NCI-H187 (cell line): ENCODE data around the gene DPP3.
"Not testable (repeated sequence)": the region's sequence is repeated elsewhere in the genome, so short reads cannot be mapped to it uniquely, and the experiment has no call there.

Experiments
- DNase-seq, 2 experiments: peaks; one replicate each; lab custom pipeline; 2025; lab: John Stamatoyannopoulos, UW

DPP3 gene

DNA sequence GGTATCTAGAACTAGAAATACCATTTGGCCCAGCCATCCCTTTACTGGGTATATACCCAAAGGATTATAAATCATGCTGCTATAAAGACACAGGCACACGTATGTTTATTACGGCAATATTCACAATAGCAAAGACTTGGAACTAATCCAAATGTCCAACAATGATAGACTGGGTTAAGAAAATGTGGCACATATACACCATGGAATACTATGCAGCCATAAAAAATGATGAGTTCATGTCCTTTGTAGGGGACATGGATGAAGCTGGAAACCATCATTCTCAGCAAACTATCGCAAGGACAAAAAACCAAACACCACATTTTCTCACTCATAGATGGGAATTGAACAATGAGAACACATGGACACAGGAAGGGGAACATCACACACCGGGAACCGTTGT lies 16.1 kb upstream of the DPP3 start:
- DNase-seq = not testable (repeated sequence)

DNA sequence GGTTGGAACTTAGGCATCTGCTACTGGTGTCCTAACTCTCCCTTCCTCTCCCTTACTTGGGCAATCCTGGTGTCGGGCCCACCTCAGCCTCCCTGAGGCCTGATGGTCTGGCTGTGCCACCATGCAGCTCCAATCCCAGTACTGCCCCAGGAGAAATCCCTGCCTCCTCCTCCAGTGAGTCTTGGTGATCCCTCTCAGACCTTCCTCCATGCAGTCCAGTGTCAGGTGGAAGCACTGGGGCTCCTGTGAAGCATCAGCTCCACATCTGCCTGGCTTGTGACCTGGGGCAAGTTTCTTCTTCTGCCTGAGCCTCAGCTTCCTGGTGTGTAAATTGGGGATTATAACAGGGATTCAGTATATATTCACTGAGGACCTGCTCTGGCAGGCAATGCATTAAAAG lies 15.3 kb upstream of the DPP3 start:
- no peak for DNase-seq

DNA sequence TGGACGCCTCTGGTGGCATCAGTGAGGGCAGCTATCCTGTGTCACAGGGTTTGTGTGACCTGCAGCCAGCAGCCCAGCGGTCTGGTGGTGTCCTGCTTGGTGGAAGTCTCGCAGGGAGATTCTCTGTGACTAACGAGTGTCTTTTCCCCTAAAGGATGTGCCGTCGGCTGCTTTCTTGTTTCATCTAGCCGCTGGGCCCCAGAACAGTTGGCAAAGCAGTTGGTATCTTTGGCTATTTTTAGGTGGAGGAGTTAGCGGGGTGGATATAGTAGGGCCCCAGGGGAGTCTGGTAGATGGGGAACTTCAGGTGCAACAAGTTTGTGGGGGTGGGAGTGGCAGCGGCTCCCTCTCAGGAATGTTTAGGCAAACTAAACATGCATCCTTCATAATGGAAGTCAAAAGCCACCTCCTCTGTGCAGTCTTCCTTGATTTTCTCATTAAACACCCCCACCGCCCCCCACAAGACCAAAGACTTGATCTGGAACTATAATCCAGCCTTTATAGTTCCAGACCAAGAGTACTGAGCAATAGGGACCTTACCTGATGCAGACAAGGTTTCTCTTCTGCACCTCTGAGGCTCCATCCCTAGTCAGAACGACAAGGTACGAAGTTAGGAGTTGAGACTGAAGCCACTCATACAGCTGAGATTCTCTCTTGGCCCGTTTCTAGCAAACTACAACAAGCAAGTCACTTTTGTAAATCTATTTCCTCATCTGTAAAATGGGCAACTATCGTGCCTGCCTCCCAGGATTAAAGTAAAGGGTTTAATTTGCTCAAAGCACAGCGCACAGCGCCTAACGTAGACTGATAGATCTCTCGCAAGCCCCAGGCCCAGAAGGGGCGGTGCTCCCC lies 14.6 kb upstream of the DPP3 start:
- no peak for DNase-seq

DNA sequence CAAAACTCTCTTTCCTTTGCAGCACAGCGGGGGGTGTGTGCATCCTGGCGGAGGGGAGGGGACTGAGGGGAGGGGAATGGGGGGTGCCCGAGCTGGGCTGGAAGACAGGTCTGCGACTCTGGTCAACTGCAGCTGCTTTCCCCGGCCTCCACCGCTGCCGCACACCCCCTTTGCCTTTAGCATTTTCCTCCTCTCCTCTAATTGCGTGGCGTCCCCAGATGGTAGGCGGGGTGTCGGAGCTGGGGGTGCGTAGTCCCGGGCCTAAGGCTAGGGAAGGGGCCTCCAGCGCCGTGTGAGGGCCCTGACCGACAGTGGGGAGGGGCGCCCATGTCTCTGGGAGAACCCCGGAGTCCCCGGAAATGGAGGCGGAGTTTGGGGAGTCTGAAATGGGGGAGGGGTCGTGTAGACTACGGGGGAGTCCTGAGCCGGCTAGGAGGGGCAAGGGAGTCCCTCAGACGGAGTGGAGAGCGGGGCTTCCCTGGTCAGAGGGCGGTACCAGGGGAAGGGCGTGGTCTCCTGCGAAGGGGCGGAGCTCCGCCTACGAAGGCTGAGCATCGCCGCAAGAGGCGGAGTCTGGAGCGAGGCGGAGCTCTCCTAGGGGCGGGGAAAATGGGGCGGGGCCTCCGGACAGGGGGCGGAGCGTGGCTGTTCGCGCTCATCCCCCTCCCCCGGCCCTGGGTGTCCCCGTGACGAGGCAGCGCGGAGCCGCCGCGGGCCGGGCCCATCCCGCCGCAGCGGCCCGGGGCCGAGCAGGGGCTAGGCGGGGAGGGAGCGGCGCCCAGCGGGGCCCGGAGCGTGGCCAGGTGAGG lies 13.8 kb upstream of the DPP3 start, which contains the start of gene PELI3:
TSS of gene PELI3 (plus strand) at position 681 of the 809 bp plus-strand sequence. CDS start 1,224 bp downstream, outside the sequence.
- DNase-seq = peak; percentile 75 to 87

DNA sequence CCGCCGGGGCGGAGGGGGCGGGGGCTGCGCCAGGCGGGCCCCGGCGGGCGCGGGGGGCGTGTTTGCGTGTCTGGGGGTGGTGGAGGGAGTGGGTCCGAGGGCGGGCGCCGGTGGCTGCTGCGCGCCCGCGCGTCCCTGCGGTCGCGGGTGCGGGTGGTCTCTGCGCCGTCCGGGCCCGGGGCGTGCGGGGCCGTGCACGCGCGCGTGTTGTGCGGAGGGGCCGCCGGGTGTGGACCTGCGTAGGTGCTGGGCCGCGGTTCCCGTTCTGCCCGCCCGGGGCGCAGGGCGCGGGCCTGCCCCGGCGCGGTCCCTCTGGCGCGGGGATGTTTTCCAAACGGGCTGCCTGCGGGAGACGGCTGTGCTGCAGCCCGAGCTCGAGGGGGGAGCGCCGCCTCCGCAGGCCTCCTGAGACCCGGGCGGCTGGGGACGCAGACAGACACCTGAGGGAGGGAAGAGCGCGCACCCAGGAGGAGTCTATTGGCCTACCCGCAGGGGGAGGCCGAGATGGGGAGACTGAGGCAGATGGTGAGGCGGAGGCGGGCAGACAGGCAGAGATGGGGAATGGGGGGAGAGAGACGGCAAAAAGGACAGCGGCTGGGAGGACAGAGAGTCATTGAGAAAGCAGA lies 13.1 kb upstream of the DPP3 start:
- no peak for DNase-seq

DNA sequence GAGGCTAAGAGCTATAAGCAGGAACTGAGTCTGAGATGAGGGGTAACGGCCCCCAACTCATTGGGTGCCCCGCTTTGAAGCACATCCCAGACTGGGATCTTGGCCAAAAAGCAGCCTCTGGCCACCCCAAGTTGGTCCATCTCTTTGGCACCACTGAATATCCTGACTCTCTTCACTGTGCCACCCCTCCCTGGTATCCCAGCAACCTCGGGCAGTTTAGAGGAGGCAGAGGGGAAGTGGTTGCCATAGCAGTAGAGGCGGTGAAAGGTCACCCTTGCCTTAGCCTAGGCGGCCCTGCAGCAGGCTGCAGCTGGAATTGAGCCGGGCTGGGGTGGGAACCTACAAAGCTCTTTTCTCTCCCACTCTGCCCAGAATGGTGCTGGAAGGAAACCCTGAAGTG lies 12.5 kb upstream of the DPP3 start:
- no peak for DNase-seq

DNA sequence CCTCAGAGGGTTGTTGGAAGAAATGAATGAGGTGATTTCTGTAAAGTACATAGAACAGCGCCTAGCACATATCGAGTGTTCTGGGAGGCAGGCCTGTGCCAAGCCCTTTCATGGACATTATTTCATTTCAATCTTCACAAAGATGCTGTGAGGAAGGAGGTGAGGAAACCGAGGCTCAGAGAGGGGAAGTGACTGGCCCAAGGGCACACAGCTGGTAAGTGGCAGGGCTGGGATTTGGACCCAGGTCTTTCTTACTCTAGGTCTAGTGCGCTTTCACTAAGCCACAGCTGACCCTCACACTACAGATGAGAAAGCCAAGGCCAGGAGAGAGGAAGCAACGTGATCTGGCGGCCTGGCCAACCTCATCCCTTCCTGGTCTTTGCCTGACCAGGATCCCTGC lies 11.5 kb upstream of the DPP3 start:
- no peak for DNase-seq

DNA sequence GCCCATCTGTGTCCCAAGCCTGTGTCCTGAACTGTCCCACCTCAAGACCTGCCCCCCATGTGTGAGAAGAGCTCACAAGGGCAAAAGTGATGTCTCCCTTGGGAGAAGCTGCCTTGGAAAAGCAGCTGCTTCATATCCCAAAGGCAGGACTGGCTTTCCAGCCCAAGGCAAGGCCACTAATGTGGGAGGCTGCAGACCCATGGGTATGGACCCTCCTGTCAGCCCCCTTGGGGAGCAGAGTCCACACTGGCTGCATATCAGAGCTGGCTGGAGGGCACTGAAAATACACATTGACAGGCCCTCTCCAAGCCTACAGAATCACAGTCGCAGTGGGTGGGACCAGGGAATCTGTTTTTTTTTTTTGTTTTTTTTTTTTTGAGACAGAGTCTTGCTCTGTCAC lies 10.8 kb upstream of the DPP3 start:
- no peak for DNase-seq

DNA sequence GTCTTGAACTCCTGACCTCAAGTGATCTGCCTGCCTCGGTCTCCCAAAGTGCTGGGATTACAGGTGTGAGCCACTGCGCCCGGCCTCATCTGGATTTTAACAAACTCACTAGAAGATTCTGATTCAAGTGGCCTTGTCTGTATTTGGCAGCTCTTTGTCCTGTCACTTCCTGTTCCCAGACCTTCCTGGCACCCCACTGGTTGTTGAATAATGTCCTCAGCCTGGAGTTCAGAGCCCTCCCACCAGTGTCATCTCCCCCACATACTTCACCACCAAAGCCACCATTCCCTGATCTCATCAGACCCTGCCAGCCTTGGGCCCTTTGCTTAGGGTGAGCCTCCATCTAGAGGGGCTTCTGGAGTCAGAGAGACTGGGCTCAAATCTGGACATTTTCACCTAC lies 10.2 kb upstream of the DPP3 start:
- no peak for DNase-seq

DNA sequence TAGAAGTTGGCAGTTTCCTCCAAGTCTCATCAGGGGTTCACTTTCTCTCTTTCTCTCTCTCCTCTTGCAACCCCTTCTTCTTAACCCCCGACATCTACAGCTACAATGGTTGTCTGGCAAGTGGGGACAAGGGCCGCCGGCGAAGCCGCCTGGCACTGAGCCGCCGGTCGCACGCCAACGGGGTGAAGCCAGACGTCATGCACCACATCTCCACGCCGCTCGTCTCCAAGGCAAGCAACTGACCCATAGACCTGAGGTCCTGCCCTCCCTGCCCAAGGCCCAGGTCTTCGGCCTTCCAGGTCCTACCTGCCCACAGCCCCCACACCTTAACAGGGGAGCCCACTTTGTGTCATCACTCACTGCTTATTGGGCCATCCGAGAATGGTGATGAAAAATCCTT lies 9.1 kb upstream of the DPP3 start:
- DNase-seq = no peak

DNA sequence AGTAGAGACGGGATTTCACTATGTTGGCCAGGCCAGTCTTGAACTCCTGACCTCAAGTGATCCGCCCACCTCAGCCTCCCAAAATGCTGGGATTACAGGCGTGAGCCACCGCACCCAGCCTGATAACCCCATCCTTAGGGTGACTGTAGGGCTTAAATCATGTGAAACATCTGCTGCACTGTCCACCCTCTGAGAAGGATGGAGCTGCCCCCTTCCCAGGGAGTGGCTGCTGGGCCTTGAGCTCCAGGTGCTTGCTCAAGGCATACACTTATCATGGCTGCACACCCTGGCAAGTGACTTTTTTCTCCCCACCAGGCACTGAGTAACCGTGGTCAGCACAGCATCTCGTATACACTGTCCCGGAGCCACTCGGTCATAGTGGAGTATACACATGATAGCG lies 8.2 kb upstream of the DPP3 start:
- no peak for DNase-seq

DNA sequence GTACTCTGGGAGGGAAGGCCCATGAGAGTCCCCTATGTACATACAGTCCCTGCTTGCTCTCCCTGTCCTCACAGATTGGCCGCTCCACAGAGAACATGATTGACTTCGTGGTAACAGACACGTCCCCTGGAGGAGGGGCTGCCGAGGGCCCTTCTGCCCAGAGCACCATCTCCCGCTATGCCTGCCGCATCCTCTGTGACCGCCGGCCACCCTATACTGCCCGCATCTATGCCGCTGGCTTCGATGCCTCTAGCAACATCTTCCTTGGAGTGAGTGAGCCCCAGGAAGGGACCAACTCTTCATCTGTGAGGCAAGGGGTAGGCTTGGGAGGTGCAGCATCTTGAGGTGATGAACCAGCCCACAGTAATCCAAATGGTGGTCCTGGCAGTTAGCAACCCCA lies 7.1 kb upstream of the DPP3 start:
- DNase-seq = no peak

DNA sequence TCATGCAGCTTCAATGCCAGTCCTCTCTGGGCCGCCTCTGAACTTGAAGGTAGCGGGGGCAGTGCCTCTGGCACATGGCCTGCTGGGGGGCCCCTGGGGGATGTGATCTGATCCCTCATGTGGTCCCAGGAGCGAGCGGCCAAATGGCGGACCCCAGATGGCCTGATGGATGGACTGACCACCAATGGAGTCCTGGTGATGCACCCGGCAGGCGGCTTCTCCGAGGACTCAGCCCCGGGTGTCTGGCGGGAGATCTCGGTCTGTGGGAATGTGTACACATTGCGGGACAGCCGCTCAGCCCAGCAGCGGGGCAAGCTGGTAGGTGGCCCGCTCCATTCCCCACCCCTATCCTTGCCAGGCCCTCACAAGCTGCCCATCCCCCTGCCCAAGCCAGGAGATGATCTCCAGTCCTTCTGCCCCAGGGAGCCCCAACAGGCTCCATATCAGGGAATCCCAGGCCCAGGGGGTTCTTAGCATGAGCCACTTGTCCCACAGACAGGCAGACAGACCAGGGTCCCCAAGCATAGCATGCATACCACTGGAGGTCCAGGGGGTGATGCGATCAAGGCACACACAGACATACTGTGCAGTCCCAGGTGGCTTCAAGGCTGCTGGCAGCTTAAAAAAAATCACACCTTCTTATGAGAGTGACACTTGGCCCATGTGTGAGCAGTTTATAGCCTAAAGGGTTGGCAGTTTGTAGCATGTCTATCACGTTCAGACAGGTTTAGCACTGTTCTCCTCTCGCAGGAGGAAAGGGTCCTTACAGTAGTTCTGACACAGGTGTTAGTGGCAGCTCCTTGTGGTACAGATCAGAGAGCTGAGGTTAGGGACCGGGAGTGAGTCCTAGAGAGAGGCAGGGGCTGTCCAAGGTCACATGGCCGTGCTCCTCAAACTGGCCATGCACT lies 6.4 kb upstream of the DPP3 start:
- DNase-seq = no peak

DNA sequence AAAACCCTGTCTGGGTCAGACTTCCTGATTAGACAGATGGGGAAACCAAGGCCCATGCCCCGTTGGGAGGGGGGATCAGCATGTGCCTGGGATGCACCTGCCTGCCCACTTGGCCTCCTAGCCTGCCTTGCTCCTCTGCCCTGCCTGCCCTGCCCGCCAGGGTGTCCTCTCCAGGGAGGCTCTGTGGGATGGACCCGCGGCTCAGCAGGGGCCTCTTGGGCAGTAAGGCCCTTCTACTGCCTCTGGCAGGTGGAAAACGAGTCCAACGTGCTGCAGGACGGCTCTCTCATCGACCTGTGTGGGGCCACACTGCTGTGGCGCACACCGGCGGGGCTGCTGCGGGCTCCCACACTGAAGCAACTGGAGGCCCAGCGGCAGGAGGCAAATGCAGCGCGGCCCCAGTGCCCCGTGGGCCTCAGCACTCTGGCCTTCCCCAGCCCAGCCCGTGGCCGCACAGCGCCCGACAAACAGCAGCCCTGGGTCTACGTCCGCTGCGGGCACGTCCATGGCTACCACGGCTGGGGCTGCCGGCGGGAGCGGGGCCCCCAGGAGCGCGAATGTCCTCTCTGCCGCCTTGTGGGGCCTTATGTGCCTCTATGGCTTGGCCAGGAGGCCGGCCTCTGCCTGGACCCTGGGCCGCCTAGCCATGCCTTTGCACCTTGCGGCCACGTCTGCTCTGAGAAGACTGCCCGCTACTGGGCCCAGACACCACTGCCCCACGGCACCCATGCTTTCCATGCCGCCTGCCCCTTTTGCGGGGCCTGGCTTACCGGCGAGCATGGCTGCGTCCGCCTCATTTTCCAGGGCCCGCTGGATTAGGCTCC lies 4.7 kb upstream of the DPP3 start:
- DNase-seq = no peak

DNA sequence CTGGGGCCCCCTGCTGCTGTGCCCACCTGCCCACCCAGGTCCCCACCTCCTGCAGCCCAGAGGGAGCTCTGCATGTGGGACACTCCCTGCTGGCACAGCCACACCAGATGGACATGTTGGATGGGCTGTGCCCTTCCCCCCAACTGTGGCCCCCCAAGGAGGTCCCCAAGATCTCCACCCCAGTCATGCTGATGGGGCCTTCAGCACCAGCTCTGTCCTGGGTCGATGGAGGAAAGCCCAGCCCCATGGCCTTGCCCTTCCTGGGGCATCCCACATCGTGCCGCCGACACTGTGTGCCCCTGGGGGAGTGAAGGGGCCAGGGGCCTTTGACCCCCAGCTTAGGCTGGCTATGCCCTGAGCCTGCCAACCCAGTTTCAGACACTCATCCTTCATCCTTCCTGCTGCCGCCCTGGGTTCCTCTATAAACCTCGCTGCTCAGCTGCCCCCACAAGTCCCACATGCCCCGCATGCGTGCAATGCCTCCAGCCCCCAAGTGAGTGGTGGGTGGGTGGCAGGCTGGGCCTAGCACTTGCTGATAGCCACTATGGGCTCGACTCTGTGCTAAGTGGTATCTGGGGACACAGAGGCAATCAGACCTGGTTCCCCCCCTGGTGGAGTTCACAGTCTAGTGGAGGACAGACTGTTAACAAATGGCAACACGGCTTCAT lies 3.9 kb upstream of the DPP3 start:
- no peak for DNase-seq

DNA sequence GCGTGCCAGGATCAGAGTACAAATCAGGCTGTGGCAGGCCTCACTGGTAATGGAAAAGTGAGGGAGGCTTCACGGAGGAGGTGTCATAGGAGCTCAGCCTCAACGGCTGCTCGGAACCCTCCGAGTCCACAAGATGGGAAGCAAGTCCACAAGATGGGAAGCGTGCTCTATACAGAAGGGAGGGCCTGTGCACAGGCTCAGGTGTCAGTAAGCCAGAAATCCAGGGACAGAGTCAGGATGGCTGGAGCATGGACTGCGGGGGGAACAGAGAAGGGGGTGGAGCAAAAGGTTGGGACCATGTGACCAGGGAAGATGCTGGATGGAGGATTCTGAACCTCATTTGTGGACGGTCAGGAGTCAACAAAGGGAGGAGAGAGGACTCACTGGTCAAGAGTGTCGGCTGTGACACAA lies 3.4 kb upstream of the DPP3 start:
- DNase-seq = no peak

DNA sequence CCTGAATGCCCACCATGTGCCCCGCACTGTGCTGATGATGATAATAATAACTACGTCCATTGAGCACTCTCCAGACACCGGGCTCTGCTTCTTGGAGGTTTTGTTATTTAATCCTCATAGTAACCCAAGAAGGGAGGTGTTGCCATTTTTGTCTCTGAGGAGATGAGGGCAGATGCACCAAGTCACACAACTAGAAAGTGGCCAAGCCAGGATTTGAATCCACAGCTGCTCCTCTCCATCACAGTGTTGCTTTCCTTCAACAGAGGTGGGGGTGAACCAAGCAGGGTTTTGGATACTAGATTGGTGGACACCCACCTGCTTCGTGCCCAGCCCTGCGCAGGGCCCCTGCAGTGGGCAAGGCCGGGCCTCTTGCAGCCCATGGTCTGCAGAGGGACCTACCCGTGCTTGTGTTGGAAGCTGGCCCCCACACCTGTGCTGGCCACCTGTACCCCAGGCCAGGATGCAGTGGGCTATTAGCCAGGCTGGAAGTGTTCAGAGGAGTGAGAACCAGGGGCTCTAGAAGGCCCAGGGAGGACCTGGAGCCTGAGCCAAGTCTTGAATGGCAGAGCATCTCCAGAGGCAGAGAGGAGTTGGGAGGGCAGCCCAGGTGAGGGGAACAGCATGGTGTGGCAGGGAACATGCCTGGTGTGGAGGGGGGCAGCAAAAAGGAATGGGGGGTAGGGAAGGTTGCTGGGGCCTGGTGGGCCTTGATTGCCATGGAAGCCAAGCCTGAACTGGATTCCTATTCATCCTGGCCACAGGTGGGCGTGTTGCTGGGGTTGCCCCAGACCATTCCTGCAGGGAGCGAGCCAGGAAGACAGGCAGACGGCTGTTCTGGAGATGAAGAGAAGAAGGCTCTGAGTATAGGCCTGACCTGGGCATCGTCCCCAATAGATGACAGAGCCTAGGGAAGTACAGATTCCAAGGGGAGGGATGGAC lies 2.7 kb upstream of the DPP3 start:
- no peak for DNase-seq

DNA sequence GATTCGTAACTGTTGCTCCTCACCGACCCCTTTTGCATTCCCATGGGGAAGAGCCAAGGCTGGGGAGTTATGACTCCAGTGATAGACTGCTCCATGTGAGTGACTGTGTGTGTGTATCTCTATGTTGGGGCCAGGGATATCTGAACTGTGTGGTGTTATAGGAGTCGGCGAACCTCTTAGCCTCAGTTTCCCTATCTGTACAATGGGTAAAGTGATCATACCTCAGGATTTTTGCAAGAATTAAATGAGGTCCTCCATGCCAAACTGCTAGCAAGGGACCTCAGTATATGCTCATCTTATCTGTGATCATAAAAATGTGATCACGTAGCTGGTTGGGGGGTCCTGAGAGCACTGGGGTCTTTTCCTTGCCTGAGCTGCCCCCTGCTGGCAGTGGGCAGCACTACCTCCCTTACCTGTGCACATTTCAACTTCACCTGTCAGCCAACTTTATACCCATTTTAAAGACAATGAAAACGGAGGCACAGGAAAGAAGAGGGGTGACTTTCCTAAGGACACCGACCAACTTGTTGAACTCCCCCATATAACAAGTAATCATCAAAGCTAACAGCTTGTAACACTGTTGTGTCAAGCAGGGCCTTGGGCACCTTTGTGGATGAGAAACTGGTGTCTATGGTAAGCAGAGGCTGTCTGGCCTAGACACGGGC lies 1.4 kb upstream of the DPP3 start:
- no peak for DNase-seq
